PC-9 (cell line): ENCODE data around the gene SLC18A3. TPM values are rescaled to one million over a fixed set of nuclear protein-coding genes. Genes with fewer than 3 reads are reported as not detected.

Experiments used
- BruUV-seq: library from RNA; stranded (reverse); fragments of 400-500 nt; replicated peaks from 2 replicates; lab custom pipeline; 2021; lab: Mats Ljungman, UMichigan
- CTCF ChIA-PET: fragments of 300-600 bp; sonication (Branson Sonifier 250); formaldehyde crosslinking; loops from one replicate; lab custom pipeline; 2022; ENCODE audit warnings: antibody characterized with exemption; lab: Charles Lee
- POLR2A ChIA-PET: fragments of 300-600 bp; sonication (Branson Sonifier 250); formaldehyde crosslinking; loops from one replicate; lab custom pipeline; 2022; ENCODE audit warnings: antibody characterized with exemption; ENCODE audit not compliant: unreplicated experiment; lab: Charles Lee
- DNase-seq, 2 experiments: peaks; one replicate each; pipeline versions ENCODE4 v3.0.0 to v3.0.0-alpha.2; 2015 to 2022; ENCODE audit warnings: mixed read lengths in 1 of 2
- H2AFZ ChIP-seq: fragments of 200-600 bp; sonication (generic); 2 replicates; pipeline ENCODE4 v1.8.1; 2017; ENCODE audit warnings: antibody characterized with exemption
- H3F3A ChIP-seq: fragments of 200-600 bp; sonication (generic); 2 replicates; pipeline ENCODE4 v1.8.1; 2017; ENCODE audit warnings: antibody characterized with exemption, mild to moderate bottlenecking, low read depth; ENCODE audit not compliant: insufficient read depth
- H3K27ac ChIP-seq: fragments of 200-600 bp; sonication (generic); 2 replicates; pipeline ENCODE4 v1.6.1; 2016; ENCODE audit warnings: mixed run types
- H3K27me3 ChIP-seq: fragments of 200-600 bp; sonication (generic); 2 replicates; pipeline ENCODE4 v1.6.1; 2016; ENCODE audit warnings: low read depth, mixed run types; ENCODE audit not compliant: insufficient read depth
- H3K36me3 ChIP-seq: fragments of 200-600 bp; sonication (generic); 2 replicates; pipeline ENCODE4 v1.6.1; 2016; ENCODE audit warnings: low read depth, mixed run types
- H3K4me1 ChIP-seq: fragments of 200-600 bp; sonication (generic); replicated peaks from 2 replicates; pipeline ENCODE4 v1.6.1; 2016; ENCODE audit warnings: mixed run types; ENCODE audit not compliant: insufficient read depth
- H3K4me2 ChIP-seq: fragments of 200-600 bp; sonication (generic); 2 replicates; pipeline ENCODE4 v1.6.1; 2017; ENCODE audit warnings: mixed run types
- H3K4me3 ChIP-seq: fragments of 200-600 bp; sonication (generic); 2 replicates; pipeline ENCODE4 v1.6.1; 2016; ENCODE audit warnings: mixed run types
- H3K79me2 ChIP-seq: fragments of 200-600 bp; sonication (generic); 2 replicates; pipeline ENCODE4 v1.6.1; 2017; ENCODE audit warnings: low read depth, mixed run types
- H3K9me2 ChIP-seq: fragments of 200-600 bp; sonication (generic); 2 replicates; pipeline ENCODE4 v1.8.1; 2017; ENCODE audit warnings: mild to moderate bottlenecking; ENCODE audit not compliant: insufficient read depth
- H3K9me3 ChIP-seq: fragments of 200-600 bp; sonication (generic); 2 replicates; pipeline ENCODE4 v1.8.1; 2016; ENCODE audit warnings: low read depth; ENCODE audit not compliant: insufficient read depth
- H4K20me1 ChIP-seq: fragments of 200-600 bp; sonication (generic); 2 replicates; pipeline ENCODE4 v1.8.1; 2017; ENCODE audit not compliant: insufficient read depth
- CTCF ChIP-seq: fragments of 200-600 bp; sonication (generic); conservative IDR thresholded peaks from 2 replicates; pipeline ENCODE4 v1.6.1; 2017; ENCODE audit warnings: mixed run types, antibody characterized with exemption, mild to moderate bottlenecking, moderate library complexity
- EZH2 ChIP-seq: fragments of 200-600 bp; sonication (generic); IDR thresholded peaks from 2 replicates; pipeline ENCODE4 v1.8.0; 2017; ENCODE audit warnings: antibody characterized with exemption, low read depth
- intact Hi-C: fragments of 100-400 bp; cut with micrococcal nuclease; formaldehyde crosslinking; loops from one replicate; pipeline ENCODE4 v1.10.0; 2022; ENCODE audit not compliant: unreplicated experiment
- total RNA-seq: library from RNA; stranded (reverse); gene quantifications from 2 replicates; pipeline ENCODE4 v1.2.3, GENCODE V29; 2021

Gene SLC18A3
- total RNA-seq, 1 experiment from 2014 or later = not detected

GRCh38 chr10:49653273-49653929 lies 43.3 kb downstream of the SLC18A3 start:
- BruUV-seq = no TSS peak
- Histone ChIP-seq H3K27me3 (peaks cover 43% of the 10 kb centered on the region; the same call in 1 of the 2 replicates), H4K20me1 (no peaks in the 10 kb centered on the region), H3K9me3 (no peaks in the 10 kb centered on the region), H3F3A (no peaks in the 10 kb centered on the region), H3K4me1 (no peaks in the 10 kb centered on the region), H3K9me2 (no peaks in the 10 kb centered on the region), H3K36me3 (no peaks in the 10 kb centered on the region), H2AFZ (no peak overlapping the region), H3K4me2 (no peak overlapping the region), H3K27ac (no peak overlapping the region), H3K79me2 (no peaks in the 10 kb centered on the region), H3K4me3 (no peak overlapping the region)
- TF ChIP-seq EZH2 (no peak), CTCF (no peak)
- POLR2A ChIA-PET = no interaction called here
- CTCF ChIA-PET = no interaction called here
- intact Hi-C loops = no loop called here
- peak in 1 of 2 experiments; percentile 24 for DNase-seq

- H4K20me1 ChIP-seq = no peaks in the 10 kb centered on the region
- H3K27me3 ChIP-seq = peaks cover 43% of the 10 kb centered on the region; the same call in 1 of the 2 replicates
- no peaks in the 10 kb centered on the region for H3K9me2 ChIP-seq
- CTCF ChIA-PET = no interaction called here
- H3K4me3 ChIP-seq = no peak overlapping the region
- H3K79me2 ChIP-seq = no peaks in the 10 kb centered on the region
- no peak overlapping the region for H3K27ac ChIP-seq
- DNase-seq = peak in 1 of 2 experiments; percentile 26
- 0 out of 2 replicates have a peak, but pooled peaks cover 3% of the 10 kb centered on the region for H3K9me3 ChIP-seq
- TF ChIP-seq EZH2 (no peak), CTCF (no peak)
- H3K36me3 ChIP-seq = no peaks in the 10 kb centered on the region
- no peak overlapping the region for H3K4me2 ChIP-seq
- no peaks in the 10 kb centered on the region for H3K4me1 ChIP-seq
- no peak overlapping the region for H2AFZ ChIP-seq
- H3F3A ChIP-seq = no peaks in the 10 kb centered on the region
- no TSS peak for BruUV-seq
- POLR2A ChIA-PET = no interaction called here
- intact Hi-C loops = no loop called here
These were observed 44.1 kb downstream of the SLC18A3 start for GRCh38 chr10:49654036-49654693.

GRCh38 chr10:49655099-49655498 lies 45.0 kb downstream of the SLC18A3 start:
- Histone ChIP-seq H3K9me2 (no peaks in the 10 kb centered on the region), H3F3A (no peaks in the 10 kb centered on the region), H3K4me2 (no peak overlapping the region), H3K27me3 (peaks cover 43% of the 10 kb centered on the region; the same call in 1 of the 2 replicates), H4K20me1 (no peaks in the 10 kb centered on the region), H3K4me3 (no peak overlapping the region), H3K9me3 (0 out of 2 replicates have a peak, but pooled peaks cover 3% of the 10 kb centered on the region), H2AFZ (no peak overlapping the region), H3K27ac (no peak overlapping the region), H3K36me3 (no peaks in the 10 kb centered on the region), H3K4me1 (no peaks in the 10 kb centered on the region), H3K79me2 (no peaks in the 10 kb centered on the region)
- intact Hi-C loops = no loop called here
- DNase-seq = peak in 1 of 2 experiments; percentile 21
- POLR2A ChIA-PET = no interaction called here
- TF ChIP-seq EZH2 (no peak), CTCF (no peak)
- BruUV-seq = no TSS peak
- CTCF ChIA-PET = no interaction called here
